ENCODE results near the gene AVEN.
"Not testable (repeated sequence)": the region's sequence is repeated elsewhere in the genome, so short reads cannot be mapped to it uniquely, and the experiment has no call there.

Gene AVEN, protein sequence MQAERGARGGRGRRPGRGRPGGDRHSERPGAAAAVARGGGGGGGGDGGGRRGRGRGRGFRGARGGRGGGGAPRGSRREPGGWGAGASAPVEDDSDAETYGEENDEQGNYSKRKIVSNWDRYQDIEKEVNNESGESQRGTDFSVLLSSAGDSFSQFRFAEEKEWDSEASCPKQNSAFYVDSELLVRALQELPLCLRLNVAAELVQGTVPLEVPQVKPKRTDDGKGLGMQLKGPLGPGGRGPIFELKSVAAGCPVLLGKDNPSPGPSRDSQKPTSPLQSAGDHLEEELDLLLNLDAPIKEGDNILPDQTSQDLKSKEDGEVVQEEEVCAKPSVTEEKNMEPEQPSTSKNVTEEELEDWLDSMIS

DNA sequence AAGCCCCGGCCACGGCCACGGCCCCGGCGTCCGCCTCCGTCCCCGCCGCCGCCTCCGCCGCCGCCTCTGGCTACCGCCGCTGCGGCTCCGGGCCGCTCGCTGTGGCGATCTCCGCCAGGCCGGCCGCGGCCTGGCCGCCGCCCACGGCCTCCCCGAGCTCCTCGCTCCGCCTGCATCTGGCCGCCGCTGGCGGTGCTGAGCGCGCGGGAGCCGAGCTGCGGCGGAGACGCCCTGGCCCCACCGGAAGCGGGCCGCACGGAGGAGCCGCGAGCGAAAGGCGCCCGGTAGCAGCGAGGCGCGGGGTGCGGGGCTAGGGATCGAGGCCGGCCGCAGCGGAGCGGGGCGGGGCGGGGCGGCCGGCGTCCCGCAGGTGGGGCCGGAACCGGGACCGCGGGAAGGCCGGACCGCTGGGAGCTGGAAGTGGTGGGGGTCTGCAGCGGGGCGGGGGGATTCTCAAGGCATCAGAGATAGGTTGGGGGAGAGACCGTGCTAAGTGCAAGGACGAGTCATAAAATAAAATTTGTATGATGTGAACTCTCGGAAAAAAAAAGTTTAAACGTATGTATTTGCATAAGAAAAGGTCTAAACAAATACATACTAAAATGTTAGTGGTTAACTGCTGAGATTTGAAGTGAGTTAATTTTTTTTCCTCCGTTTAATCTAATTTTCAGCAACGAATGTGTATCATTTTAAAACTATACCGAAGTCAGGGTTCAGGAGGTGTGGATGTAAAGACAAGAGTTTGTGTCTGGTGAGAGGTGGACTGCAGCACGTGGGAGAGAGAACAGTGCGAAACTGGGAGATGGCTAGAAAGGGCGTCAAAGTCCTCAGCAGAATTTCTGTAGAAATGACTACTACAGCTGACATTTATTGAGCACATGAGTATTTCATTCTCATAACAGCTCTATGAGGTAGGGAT lies at the start of gene AVEN:
TSS of gene AVEN (minus strand) at position 334 of the 919 bp plus-strand sequence. CDS start at position 176, 158 bp downstream.
- DNase-seq = no peak

DNA sequence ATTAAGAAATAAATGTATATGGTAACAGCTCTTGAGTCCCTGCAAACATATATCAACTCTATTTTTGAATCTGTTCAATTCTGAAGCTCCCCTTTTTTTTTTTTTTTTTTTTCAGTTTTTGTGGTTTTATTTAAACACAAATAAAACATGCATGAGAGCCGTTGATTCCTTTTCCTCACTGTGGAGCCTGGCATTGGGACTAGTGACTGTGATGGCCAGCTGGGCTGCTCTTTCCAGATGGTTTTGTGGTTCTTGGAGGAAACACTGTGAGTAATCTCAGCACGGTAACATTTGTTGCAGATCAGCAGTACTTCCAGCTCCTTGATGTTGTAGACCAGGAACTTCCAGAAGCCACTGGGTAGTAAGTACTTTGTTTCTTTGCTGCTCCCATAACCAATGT lies 46.7 kb upstream of the AVEN start:
- DNase-seq = no peak

DNA sequence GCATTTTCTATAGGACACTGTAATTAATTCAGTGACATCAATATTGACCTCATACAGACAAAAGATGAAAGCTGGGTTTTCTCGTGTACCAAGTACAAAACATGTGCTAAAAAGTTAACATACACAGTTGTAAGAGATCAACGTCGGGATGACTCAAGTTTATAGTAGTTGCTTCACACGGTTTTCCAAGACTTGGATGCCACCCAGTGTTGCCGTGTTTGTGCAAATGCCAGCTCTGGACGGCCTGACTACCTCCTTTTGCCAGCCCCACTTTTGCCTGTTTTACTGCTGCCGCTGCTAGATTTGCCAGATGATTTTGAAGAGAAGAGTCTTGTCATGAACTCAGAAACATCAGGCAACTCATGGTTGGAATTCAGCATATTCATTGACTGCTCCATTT lies 45.1 kb upstream of the AVEN start:
- no peak for DNase-seq

DNA sequence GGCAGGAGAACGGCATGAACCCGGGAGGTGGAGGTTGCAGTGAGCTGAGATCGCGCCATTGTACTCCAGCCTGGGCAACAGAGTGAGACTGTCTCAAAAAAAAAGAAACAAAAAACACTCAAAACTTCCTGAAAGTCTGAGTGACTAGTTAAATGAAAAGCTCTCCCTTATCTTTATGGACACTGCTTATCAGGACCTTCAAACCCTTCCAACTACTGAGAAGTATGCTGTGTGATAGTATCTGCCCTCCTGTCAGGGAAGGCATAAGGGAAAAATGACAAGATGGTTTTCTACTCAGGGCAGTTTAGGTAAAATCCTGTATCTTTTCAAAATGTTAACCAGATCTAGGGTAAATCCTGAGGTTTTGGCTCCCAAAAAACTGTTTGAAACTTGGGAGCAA lies 40.9 kb upstream of the AVEN start:
- DNase-seq = no peak

DNA sequence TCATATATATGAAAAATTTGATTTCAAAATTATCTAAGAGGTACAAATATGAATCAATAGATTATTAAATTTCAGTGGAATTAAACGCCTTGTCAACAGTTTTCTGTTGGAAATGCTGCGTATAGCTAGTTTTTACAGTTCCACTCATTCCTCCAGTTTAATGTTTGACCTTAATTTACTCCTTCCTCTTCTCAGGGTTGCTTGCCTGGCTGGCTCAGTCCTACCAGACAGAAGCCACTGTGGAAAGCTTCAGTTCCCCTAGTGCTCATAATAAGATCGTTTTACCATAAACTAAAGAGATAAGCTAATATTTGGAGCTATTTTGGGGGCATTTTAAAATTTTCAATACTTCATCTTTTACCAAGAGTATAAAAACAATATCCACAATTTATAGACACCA lies 39.9 kb upstream of the AVEN start:
- no peak for DNase-seq

DNA sequence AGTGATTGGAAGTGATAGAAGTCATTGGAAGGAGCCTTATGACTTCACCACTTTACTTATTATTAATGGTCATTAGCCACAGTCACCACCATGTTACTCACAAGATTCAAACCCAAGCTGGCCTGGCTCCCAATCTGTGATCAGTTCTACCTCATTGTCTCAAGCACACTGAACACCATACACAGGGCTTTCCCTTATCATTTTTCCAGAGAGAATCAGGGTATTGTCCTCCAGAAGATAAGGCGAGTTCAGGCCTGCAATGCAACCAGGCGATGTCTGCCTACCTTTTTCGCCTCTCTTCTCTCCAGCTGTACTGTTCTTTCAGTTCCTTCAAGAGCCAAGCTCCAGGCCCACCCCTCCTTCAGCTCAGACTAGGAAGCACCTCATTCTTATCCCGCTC lies 37.8 kb upstream of the AVEN start:
- no peak for DNase-seq

DNA sequence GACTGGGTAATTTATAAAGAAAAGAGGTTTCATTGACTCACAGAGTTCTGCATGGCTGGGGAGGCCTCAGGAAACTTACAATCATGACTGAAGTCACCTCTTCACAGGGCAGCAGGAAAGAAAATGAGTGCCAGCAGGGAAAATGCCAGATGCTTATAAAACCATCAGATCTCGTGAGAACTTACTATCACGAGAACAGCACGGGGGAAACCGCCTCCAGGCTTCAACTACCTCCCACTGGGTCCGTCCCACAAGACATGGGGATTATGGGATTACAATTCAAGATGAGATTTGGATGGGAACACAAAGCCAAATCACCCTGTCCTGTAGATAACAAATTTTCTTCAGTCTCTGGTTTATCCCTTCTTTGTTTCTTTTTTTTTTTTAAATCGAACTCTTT lies 31.0 kb upstream of the AVEN start:
- no peak for DNase-seq

DNA sequence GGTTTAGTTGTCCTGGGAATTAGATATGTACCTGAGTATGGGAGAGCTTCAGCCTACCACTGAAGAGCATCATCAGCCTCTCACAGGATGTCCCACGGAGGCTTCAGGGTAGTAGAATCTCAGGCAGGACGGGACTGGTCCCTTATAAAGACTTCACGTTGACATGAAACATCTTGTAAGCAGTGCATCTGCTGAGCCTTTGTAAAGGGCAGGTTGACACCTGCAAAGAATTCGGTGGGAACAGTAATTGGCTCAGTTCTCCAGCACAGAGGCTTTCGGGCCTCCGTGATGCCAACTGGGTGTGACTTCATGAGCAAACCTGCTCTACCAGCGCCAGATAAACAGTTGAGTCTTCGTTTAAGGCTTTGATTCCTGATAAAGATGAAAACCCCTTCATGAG lies 26.9 kb upstream of the AVEN start:
- no peak for DNase-seq

DNA sequence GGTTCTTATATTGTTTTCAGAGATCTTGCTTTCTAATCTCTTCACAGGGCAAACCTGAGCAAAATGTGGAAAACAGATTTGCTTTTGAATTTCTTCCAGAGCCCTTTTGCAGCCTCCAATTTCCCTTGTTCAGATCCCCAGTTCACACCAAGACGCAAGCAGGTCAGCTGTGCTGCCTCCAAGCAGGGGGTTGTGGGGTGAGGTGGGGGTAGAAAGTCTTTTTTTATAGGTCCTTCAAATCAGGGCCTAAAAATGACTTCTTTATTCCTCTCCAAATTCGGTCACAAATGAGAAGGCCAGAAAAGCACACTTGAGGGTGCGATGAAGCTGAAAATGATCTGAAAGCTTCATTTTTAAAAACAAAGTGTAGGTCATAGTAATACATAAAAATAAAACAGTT lies 26.3 kb upstream of the AVEN start:
- DNase-seq = no peak

DNA sequence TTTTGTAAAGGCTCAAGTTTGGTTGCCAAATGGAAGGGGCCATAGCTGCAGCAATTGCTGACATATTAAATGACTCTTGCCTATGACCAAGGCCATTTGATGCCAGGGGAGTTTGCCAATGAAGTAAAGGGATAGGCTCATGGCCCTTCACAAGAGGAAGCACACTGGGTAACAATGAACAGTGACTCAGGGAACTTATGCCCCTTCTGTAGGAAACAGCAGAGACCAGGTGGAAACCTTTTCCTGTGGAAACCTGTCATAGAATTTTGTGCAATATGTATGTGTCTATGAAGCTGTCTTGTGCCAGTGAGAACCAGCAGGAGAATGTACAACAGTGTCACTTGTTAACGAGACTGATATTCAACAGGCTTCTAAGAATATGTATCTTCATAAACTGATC lies 25.4 kb upstream of the AVEN start:
- DNase-seq = no peak

DNA sequence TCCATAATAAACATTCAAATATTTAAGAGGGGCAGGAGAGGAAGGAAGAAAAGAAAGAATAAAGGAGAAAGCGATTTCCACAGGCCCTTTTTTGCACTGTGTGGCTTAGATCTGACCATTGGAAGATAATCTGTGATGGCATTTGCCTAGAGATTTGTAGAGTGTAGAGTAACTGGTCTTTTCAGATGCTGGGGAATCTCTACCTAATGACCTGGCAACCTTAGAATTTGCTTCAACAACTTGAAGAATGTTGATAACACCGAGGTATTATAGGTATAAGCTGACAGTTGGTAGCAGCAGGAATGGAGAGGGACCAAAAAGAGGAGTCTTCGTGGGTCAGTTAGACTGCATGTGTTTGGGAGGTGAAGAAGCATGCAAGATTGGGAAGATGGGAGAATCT lies 20.9 kb upstream of the AVEN start:
- no peak for DNase-seq

DNA sequence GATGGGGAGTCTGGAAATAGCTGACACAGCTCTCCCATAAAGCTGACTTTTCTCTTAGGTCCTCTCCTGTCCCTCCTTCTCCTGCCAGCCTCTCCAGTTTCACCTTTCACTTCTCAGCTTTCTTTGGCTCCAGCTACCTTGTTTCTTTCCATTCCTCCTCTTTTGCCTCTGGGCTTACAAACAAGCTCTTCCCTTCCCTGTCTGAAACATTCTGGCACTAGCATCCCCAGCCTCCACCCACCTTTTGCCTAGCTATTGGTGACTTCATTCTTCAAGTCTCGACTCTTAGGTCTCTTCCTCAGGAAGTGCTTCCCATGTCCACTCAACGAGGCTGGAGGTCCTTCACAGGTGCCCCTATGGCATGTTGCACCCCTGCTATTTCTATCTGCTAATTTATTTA lies 20.5 kb upstream of the AVEN start:
- no peak for DNase-seq

DNA sequence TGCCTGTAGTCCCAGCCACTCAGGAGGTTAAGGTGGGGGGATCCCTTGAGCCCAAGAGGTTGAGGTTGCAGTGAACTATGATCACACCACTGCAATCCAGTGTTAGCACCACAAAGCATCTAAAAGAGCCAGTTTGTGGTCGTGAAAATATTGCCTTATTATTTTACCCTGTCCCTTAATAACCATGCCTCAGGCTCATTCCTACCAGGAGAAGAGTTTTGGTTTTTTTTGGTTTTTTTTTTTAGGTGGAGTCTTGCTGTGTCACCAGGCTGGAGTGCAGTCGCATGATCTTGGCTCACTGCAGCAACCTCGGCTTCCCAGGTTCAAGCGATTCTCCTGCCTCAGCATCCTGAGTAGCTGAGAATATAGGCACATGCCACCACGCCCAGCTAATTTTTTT lies 17.9 kb upstream of the AVEN start:
- no peak for DNase-seq

DNA sequence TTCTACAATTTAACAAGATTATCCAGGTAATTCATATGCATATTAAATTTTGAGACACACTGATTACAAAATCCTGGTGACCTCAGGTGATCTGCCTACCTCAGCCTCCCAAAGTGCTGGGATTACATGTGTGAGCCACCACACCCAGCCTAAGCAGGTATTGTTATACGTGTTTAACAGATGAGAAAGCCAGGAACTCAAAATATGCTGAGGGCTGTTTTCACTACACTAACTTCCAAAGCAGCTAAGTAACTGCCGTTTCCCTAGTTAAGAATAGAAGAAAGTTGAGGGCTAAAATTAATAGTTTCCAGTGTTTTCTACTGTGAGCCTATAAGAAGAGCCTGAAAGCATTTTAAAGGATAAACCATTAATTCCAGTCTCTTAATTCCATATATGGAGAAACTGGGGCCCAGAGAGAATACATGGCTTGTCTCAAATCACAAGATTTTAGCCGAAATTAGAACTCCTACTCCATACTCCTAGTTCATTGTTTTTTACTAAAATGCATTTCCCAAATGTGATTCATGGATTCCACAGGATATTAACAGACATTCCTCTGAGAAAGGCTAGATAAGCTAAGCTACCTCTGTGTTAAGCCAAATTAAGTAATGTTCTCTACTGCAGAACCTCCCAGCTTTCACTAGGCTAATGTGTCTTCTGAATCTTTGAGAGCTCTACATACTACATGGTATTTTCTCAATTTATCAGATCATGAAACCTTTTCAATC lies 17.0 kb upstream of the AVEN start:
- DNase-seq = no peak

DNA sequence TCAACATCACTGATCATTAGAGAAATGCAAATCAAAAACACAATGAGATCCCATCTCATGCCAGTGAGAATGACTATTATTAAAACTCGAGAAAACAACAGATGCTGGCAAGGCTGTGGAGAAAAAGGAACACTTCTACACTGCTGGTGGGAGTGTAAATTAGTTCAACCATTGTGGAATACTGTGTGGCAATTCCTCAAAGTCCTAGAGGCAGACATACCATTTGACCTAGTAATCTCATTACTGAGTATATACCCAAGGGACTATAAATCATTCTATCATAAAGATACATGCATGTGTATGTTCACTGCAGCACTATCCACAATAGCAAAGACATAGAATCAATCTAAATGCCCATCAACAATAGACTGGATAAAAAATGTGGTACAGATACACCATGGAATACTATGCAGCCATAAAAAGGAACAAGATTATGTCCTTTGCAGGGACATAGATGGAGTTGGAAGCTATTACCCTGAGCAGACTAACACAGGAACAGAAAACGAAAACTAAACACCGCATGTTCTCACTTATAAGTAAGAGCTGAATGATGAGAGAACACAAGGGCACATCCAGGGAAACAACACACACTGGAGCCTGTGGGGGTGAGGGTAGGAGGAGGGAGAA lies 15.2 kb upstream of the AVEN start:
- no peak for DNase-seq

DNA sequence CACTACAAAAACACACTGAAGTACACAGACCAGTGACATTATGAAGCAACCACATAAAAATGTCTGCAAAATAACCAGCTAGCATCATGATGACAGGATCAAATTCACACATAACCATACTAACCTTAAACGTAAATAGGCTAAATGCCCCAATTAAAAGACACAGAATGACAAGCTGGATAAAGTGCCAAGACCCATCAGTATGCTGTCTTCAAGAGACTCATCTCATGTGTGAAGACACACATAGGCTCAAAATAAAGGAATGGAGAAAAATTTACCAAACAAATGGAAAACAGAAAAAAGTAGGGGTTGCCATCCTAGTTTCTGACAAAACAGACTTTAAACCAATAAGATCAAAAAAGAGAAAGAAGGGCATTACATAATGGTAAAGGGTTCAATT lies 11.4 kb upstream of the AVEN start:
- DNase-seq = not testable (repeated sequence)

DNA sequence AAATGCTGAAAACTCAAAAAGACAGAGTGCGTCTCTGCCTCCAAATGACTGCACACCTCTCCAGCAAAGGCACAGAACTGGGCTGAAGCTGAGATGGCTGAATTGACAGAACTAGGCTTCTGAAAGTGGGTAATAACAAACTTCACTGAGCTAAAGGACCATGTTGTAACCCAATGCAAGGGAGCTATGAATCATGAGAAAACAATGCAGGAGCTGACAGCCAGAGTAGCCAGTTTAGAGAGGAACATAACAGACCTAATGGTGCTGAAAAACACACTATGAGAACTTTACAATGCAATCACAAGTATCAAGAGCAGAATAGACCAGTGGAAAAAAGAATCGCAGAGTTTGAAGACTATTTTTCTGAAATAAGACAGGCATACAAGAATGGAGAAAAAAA lies 10.1 kb upstream of the AVEN start:
- DNase-seq = no peak

DNA sequence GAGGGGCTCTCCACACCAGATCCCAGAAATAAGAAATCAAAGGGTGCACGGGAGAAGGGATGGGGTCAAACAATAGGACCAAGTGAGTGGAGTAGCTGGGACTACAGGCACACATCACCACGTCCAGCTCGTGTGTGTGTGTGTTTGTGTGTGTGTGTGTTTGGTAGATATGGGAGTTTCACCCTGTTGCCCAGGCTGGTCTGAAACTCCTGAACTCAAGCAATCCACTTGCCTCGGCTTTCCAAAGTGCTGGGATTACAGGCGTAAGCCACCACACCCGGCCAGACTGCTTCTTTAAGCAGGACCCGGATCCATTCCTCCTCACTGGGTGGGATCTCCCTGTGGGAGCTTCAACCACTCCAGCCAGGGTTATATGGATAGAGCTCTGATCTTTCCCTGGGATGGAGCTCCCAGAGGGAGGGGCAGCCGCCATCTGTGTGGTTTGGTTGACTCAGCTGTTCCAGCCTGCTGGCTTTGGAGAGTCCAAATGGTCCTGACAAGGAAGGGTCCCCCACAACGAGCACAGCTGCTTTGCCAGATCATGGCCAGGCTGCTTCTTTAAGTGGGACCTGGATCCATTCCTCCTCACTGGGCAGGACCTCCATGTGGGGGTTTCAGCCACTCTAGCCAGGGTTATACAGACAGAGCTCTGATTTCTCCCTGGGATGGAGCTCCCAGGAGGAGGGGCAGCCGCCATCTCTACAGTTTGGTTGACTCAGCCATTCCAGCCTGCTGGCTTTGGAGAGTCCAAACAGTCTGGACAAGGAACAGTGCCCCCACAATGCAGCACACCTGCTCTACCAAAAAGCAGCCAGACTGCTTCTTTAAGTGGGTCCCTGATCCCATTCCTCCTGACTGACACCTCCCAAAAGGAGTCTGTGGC lies 9.1 kb upstream of the AVEN start:
- DNase-seq = no peak

DNA sequence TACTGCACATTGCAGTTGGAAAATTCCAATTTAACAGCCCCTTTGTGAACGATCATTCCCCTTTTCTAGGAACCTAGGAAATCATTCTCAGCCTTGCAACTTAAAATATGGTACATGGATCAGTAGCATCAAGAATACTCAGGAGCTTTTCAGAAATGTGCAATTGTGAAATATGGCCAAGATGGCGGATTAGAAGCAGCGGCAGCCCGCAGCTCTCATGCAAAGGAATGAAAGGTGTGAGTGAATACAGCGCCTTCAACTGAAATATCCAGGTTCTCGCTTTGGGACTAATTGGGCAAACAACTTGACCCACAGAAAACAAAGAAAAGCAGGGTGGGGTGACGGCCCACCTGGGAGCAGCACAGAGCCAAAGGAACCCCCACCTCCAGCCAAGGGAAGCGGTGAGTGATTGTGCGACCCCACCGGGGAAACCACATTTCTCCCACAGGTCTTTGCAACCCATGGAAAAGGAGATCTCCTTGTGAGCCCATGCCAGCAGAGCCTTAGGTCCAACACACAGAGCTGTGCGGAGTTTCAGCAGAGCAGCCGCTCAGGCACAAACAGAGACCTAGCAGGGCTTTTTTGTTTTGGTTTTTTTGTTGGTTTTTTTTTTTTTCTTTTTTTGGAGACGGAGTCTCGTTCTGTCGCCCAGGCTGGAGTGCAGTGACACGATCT lies 7.6 kb upstream of the AVEN start:
- DNase-seq = no peak

DNA sequence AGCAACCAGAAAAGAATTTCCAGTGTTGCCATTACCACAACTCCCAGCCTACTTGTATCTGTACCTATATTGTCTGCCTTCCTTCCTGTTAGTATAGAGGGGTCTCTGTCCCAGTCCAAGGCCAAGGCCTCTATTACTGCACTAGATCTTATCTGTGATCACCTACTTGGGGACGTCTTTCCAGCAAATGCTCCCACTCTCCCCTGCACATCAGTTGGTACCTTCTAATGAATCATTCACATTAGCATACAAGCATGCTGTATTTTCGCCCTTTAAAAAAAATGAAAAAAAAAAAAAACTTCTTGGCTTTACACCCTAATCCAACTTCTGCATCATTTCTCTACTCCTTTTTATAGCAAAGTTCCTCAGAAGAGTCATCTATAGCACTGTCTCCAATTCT lies 4.8 kb upstream of the AVEN start:
- DNase-seq = no peak

DNA sequence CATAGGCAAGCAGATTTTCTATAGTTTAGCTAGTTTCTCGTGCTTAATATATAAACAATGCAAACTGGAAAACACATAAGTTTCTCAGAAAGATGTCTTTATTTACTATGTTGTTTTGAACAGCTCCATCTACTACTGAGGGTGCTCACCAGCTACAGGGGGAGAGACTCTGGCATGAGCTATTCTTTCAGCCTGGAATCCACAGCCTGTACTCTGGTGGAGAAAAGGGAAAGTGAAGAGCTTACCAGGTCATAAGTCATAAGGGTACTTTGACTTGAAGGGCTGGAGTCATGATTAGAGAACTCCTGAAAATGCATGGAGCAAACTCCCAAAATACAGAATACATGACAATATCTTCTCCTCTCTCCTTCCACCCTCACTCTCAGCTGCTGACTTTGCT lies 4.4 kb upstream of the AVEN start:
- no peak for DNase-seq

DNA sequence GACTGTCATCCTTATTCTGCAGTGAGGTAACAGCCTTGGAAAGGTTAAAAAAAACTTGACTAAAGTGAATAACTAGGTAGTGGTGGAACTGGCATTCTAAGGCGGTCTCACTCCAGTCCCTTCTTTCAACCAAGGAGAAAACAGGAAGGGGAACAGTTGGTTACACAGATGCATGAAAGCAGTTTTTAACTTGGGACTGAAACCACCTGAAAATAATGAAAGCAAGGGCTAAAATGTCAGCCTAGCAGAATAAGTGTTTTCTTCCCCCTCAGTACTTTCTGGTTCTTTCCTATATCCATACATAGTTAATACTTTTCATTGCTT lies 748 bp upstream of the AVEN start:
- no peak for DNase-seq

Data from NCI-H524 treated with DMSO at 0.1 percent for 48 hours (cell line).